Body of pancreas (tissue), 4 donors: Measurements from ENCODE around the gene FUT9. TPM values are rescaled to one million over a fixed set of nuclear protein-coding genes. Genes with fewer than 3 reads are reported as not detected.

ENCODE experiments used
- ATAC-seq: fragments of 150-250 bp; one replicate; pipeline ENCODE4 v1.9.1; 2016
- DNase-seq, 4 donors: peaks; one replicate each; pipeline ENCODE4 v3.0.0-alpha.2; 2019
- H3K27ac ChIP-seq, 4 donors: fragments of 200-600 bp; sonication (generic); 1 replicate in 3 of 4; 2 replicates in 1 of 4; pipeline versions ENCODE4 v1.5.1 to v1.6.1; 2016 to 2019; ENCODE audit warnings: mild to moderate bottlenecking in 1 of 4, mixed read lengths in 1 of 4, moderate library complexity in 1 of 4
- H3K27me3 ChIP-seq, 2 donors: fragments of 200-600 bp; sonication (generic); one replicate each; pipeline ENCODE4 v1.6.0; 2016; ENCODE audit warnings: mild to moderate bottlenecking in 1 of 2
- H3K36me3 ChIP-seq, 2 donors: fragments of 200-600 bp; sonication (generic); replicated peaks in 1 of 2; 2 replicates each; pipeline ENCODE4 v1.5.1; 2016; ENCODE audit warnings: low read depth in 2 of 2; ENCODE audit not compliant: insufficient read depth in 1 of 2
- H3K4me1 ChIP-seq: fragments of 200-600 bp; sonication (generic); one replicate; pipeline ENCODE4 v1.6.0; 2016
- H3K4me3 ChIP-seq, 2 donors: fragments of 200-600 bp; sonication (generic); 1 replicate in 1 of 2; 2 replicates in 1 of 2; pipeline ENCODE4 v1.5.1; 2016 to 2019
- H3K9me3 ChIP-seq, 3 donors: fragments of 200-600 bp; sonication (generic); 1 replicate in 2 of 3; 2 replicates in 1 of 3; pipeline ENCODE4 v1.5.1; 2016
- CTCF ChIP-seq, 7 experiments: fragments of 450-650 bp in 4 of 7; fragments of 200-600 bp in 3 of 7; sonication (generic) in 3 of 7; IDR thresholded peaks; one replicate each; pipeline ENCODE4 v1.5.1; 2016 to 2019; ENCODE audit warnings: antibody characterized with exemption in 7 of 7
- POLR2A ChIP-seq, 3 donors: fragments of 450-650 bp; IDR thresholded peaks; one replicate each; pipeline ENCODE4 v1.6.1; 2016; ENCODE audit warnings: antibody characterized with exemption in 3 of 3, mild to moderate bottlenecking in 2 of 3
- WGBS, 2 donors: methylation state at CpG; one replicate each; pipeline ENCODE4 v1.1.5; 2017; 5-methylcytosine and 5-hydroxymethylcytosine counted together
- intact Hi-C: fragments of 100-400 bp; cut with DNase I; formaldehyde crosslinking; loops from one replicate; pipeline ENCODE4 v1.15.1; 2023
- total RNA-seq, 2 donors: library from RNA; depleted of rRNA; stranded (reverse); fragments of >200 nt; gene quantifications; one replicate each; pipeline ENCODE4 v1.1.0, GENCODE V29; 2016

FUT9 gene
- total RNA-seq, 2 donors from 2014 or later: 0.26 to 9.2 TPM

- intact Hi-C loops: no loop called here
- Histone ChIP-seq H3K27me3 (no peaks in the 10 kb centered on the region), H3K36me3 (no peaks in the 10 kb centered on the region), H3K27ac (no peak overlapping the region), H3K4me3 (no peak overlapping the region), H3K4me1 (no peaks in the 10 kb centered on the region), H3K9me3 (no peaks in the 10 kb centered on the region)
- no peak for DNase-seq
- WGBS, 2 donors: 48 to 56% methylated on average over 2 of the region's 2 CpGs
- ATAC-seq: no peak
- no peak for TF ChIP-seq POLR2A (IDR thresholded peaks at IDR 0.05)
- no peak for TF ChIP-seq CTCF (IDR thresholded peaks at IDR 0.05)
Observed at GRCh38 chr6:96211341-96211740, 195.6 kb downstream of the FUT9 start.

- intact Hi-C loops: no loop called here
- Histone ChIP-seq H3K27me3 (no peaks in the 10 kb centered on the region), H3K9me3 (no peaks in the 10 kb centered on the region), H3K4me1 (no peaks in the 10 kb centered on the region), H3K4me3 (no peak overlapping the region), H3K36me3 (no peaks in the 10 kb centered on the region), H3K27ac (no peak overlapping the region)
- DNase-seq (no peak), ATAC-seq (no peak)
- TF ChIP-seq POLR2A (IDR thresholded peaks at IDR 0.05) (no peak), CTCF (IDR thresholded peaks at IDR 0.05) (no peak)
Observed at GRCh38 chr6:96212066-96212465, 196.3 kb downstream of the FUT9 start.

- H3K27me3 ChIP-seq: no peaks in the 10 kb centered on the region
- ATAC-seq: no peak
Observed at GRCh38 chr6:96213784-96214183, 198.0 kb downstream of the FUT9 start.

GRCh38 chr6:96223695-96224094 lies 207.9 kb downstream of the FUT9 start:
- no peaks in the 10 kb centered on the region for H3K4me1 ChIP-seq
- intact Hi-C loops: no loop called here
- no peaks in the 10 kb centered on the region for H3K36me3 ChIP-seq
- no peak overlapping the region for H3K27ac ChIP-seq
- no peak overlapping the region for H3K4me3 ChIP-seq
- TF ChIP-seq CTCF (IDR thresholded peaks at IDR 0.05) (no peak), POLR2A (IDR thresholded peaks at IDR 0.05) (no peak)
- 16 to 39% methylated on average over 1 of the region's 1 CpG for WGBS, 2 donors
- DNase-seq (no peak), ATAC-seq (no peak)
- no peaks in the 10 kb centered on the region for H3K9me3 ChIP-seq
- no peaks in the 10 kb centered on the region for H3K27me3 ChIP-seq

More at GRCh38 chr6:96213784-96214183, 198.0 kb downstream of the FUT9 start:
- intact Hi-C loops: no loop called here
- H3K4me3 ChIP-seq: no peak overlapping the region
- 61 to 75% methylated on average over 3 of the region's 3 CpGs for whole genome bisulfite sequencing, 2 donors
- no peak for TF ChIP-seq CTCF (IDR thresholded peaks at IDR 0.05)
- no peak for TF ChIP-seq POLR2A (IDR thresholded peaks at IDR 0.05)
- H3K4me1 ChIP-seq: no peaks in the 10 kb centered on the region
- H3K27ac ChIP-seq: no peak overlapping the region
- DNase-seq: no peak
- no peaks in the 10 kb centered on the region for H3K36me3 ChIP-seq
- no peaks in the 10 kb centered on the region for H3K9me3 ChIP-seq

GRCh38 chr6:96227135-96227534 lies 211.4 kb downstream of the FUT9 start:
- Histone ChIP-seq H3K27me3 (no peaks in the 10 kb centered on the region), H3K36me3 (no peaks in the 10 kb centered on the region), H3K4me3 (no peak overlapping the region), H3K27ac (no peak overlapping the region), H3K4me1 (no peaks in the 10 kb centered on the region), H3K9me3 (no peaks in the 10 kb centered on the region)
- intact Hi-C loops: no loop called here
- DNase-seq (no peak), ATAC-seq (no peak)
- TF ChIP-seq CTCF (IDR thresholded peaks at IDR 0.05) (no peak), POLR2A (IDR thresholded peaks at IDR 0.05) (no peak)
- 56 to 60% methylated on average over 2 of the region's 2 CpGs for WGBS, 2 donors
